Brain microvascular endothelial cell (primary cell): ENCODE results near the gene ASB1.

Source experiments
- DNase-seq: peaks from one replicate; pipeline ENCODE4 v3.0.0-alpha.2; 2020
- H3K27ac ChIP-seq: fragments of 250-450 bp; sonication (Bioruptor Pico); 2 replicates; pipeline ENCODE4 v1.5.1; 2020; ENCODE audit warnings: mild to moderate bottlenecking, moderate library complexity
- H3K27me3 ChIP-seq: fragments of 250-450 bp; sonication (Bioruptor Pico); replicated peaks from 2 replicates; pipeline ENCODE4 v1.5.1; 2020; ENCODE audit warnings: mild to moderate bottlenecking
- H3K36me3 ChIP-seq: fragments of 250-450 bp; sonication (Bioruptor Pico); replicated peaks from 2 replicates; pipeline ENCODE4 v1.5.1; 2020; ENCODE audit warnings: mild to moderate bottlenecking
- H3K4me3 ChIP-seq: 2 replicates; pipeline ENCODE4 v1.5.1; 2011; ENCODE audit warnings: low read depth, mild to moderate bottlenecking, control low read depth, low read length, moderate library complexity
- in situ Hi-C: cut with HindIII; loops from 2 replicates; pipeline ENCODE4 v1.10.0; 2017; ENCODE audit warnings: low sequenced_read_pairs, low pct_ligation_motif_present
- TF ChIP-seq, protein P1 (sequence below): IDR thresholded peaks from 2 replicates; pipeline ENCODE4 v1.5.1; 2011; ENCODE audit warnings: low read depth, mild to moderate bottlenecking, moderate library complexity, low read length, control low read depth, inconsistent platforms; ENCODE audit errors: missing control alignments

Gene ASB1

DNA sequence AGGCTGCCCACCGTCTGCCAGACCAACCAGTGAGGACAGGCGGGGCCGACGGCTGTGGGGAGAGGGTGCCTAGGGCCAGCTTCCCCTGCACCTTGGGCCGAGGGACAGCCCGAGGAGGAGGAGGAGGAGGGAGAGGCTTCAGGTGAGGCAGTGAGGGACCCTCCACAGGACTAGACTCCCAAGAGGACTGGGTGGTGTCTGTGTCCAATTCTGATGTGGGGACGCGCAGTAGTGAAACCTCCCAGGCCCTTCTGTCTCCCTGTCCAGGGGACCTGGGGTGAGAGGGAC is 19.8 kb upstream of the ASB1 start:
- no peaks in the 10 kb centered on the region for H3K36me3 ChIP-seq
- in situ Hi-C loops: no loop called here
- no peak overlapping the region for H3K4me3 ChIP-seq
- no peaks in the 10 kb centered on the region for H3K27me3 ChIP-seq
- TF ChIP-seq, protein P1, sequence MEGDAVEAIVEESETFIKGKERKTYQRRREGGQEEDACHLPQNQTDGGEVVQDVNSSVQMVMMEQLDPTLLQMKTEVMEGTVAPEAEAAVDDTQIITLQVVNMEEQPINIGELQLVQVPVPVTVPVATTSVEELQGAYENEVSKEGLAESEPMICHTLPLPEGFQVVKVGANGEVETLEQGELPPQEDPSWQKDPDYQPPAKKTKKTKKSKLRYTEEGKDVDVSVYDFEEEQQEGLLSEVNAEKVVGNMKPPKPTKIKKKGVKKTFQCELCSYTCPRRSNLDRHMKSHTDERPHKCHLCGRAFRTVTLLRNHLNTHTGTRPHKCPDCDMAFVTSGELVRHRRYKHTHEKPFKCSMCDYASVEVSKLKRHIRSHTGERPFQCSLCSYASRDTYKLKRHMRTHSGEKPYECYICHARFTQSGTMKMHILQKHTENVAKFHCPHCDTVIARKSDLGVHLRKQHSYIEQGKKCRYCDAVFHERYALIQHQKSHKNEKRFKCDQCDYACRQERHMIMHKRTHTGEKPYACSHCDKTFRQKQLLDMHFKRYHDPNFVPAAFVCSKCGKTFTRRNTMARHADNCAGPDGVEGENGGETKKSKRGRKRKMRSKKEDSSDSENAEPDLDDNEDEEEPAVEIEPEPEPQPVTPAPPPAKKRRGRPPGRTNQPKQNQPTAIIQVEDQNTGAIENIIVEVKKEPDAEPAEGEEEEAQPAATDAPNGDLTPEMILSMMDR: no peak
- no peak for DNase-seq
- no peak overlapping the region for H3K27ac ChIP-seq

DNA sequence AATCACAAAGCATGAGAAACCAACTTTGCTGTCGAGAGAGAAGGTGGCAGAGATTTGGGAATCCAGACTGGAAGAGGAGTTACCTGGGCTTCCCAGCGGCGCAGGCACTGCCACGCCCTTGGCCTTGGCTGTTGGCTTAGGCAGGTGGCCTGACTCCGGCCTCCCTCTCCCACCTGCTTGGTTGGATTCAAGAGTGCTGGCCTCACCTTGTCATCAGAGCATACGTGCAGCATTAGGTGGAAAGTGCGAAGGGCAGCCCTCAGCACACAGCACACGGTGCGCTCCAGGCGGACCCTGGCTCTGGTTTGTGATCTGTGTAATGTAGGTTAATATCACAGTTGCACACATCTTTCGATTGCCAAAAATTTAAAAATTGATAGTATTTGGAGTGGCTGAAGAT is 19.2 kb upstream of the ASB1 start:
- DNase-seq: no peak
- TF ChIP-seq, protein P1: no peak
- no peak overlapping the region for H3K4me3 ChIP-seq
- H3K27ac ChIP-seq: no peak overlapping the region
- no peaks in the 10 kb centered on the region for H3K27me3 ChIP-seq
- in situ Hi-C loops: no loop called here
- H3K36me3 ChIP-seq: no peaks in the 10 kb centered on the region

- in situ Hi-C loops: no loop called here
- Histone ChIP-seq H3K36me3 (no peaks in the 10 kb centered on the region), H3K27me3 (no peaks in the 10 kb centered on the region), H3K4me3 (no peak overlapping the region), H3K27ac (no peak overlapping the region)
- no peak for DNase-seq
- TF ChIP-seq, protein P1: no peak
Observed at GRCh38 chr2:238408615-238409340, 17.9 kb upstream of the ASB1 start.

- Histone ChIP-seq H3K4me3 (no peak overlapping the region), H3K27me3 (no peaks in the 10 kb centered on the region), H3K27ac (no peak overlapping the region), H3K36me3 (no peaks in the 10 kb centered on the region)
- no peak for DNase-seq
- TF ChIP-seq, protein P1: no peak
- in situ Hi-C loops: no loop called here
Observed at GRCh38 chr2:238409341-238410199, 17.2 kb upstream of the ASB1 start.

- Histone ChIP-seq H3K27me3 (no peaks in the 10 kb centered on the region), H3K27ac (no peak overlapping the region), H3K4me3 (no peak overlapping the region), H3K36me3 (no peaks in the 10 kb centered on the region)
- in situ Hi-C loops: no loop called here
- TF ChIP-seq, protein P1: no peak
- no peak for DNase-seq
Observed at GRCh38 chr2:238412067-238412767, 14.5 kb upstream of the ASB1 start.
